HL-60 (cell line): Measurements from ENCODE around the gene ANKRD1.

Experiments used
- DNase-seq, 2 experiments: peaks; one replicate each; pipeline ENCODE4 v3.0.0-alpha.2; 2010 to 2020; ENCODE audit warnings: low read depth in 1 of 2, low spot score in 1 of 2
- H3K27ac ChIP-seq: fragments of 250-450 bp; sonication (Bioruptor Pico); replicated peaks from 2 replicates; pipeline ENCODE4 v1.5.1; 2020; ENCODE audit warnings: mild to moderate bottlenecking, moderate library complexity
- H3K27me3 ChIP-seq: fragments of 250-450 bp; sonication (Bioruptor Pico); 2 replicates; pipeline ENCODE4 v1.5.1; 2021; ENCODE audit warnings: mild to moderate bottlenecking, moderate library complexity; ENCODE audit not compliant: insufficient read depth, poor library complexity, severe bottlenecking
- H3K4me3 ChIP-seq: replicated peaks from 2 replicates; pipeline ENCODE4 v1.5.1; 2011; ENCODE audit warnings: mild to moderate bottlenecking, control low read depth, low read length; ENCODE audit not compliant: insufficient read depth
- GABPA ChIP-seq: IDR thresholded peaks from 2 replicates; pipeline ENCODE4 v1.6.1; 2012; ENCODE audit warnings: low read depth
- POLR2AphosphoS5 ChIP-seq: IDR thresholded peaks from 2 replicates; pipeline ENCODE4 v1.6.1; 2012; ENCODE audit warnings: low read depth
- SPI1 ChIP-seq: IDR thresholded peaks from 2 replicates; pipeline ENCODE4 v1.6.1; 2012; ENCODE audit warnings: low read depth, mild to moderate bottlenecking, borderline replicate concordance
- TF ChIP-seq, protein P1 (sequence below): IDR thresholded peaks from 2 replicates; pipeline ENCODE4 v1.6.1; 2012; ENCODE audit warnings: low read depth; ENCODE audit not compliant: insufficient replicate concordance
- TF ChIP-seq, protein P2 (sequence below): IDR thresholded peaks from one replicate; pipeline ENCODE4 v1.5.1; 2011; ENCODE audit warnings: low read length, control low read depth, inconsistent platforms; ENCODE audit not compliant: insufficient read depth

Gene ANKRD1

DNA sequence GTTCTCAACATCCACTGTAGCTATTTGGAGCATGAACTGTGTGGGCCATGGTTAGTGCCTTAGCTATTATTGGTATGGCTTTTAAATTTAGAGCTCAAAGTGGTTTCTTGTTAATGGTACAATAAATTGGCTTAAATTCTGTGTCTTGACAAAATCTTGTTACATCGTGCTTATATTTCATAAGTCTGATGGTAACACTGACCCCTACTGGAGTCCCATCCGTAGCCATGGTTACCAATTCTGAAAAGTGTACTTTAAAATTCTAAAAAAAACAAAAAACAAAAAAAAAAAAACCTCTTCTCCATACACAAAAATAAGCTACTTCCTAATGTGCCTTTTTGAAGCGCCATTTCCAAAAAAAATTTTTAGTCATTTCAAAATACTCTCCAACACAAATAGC lies 55.5 kb downstream of the ANKRD1 start:
- Histone ChIP-seq H3K27me3 (peaks cover 7% of the 10 kb centered on the region), H3K4me3 (no peak overlapping the region), H3K27ac (no peak overlapping the region)
- no peak for DNase-seq
- TF ChIP-seq, protein P1, sequence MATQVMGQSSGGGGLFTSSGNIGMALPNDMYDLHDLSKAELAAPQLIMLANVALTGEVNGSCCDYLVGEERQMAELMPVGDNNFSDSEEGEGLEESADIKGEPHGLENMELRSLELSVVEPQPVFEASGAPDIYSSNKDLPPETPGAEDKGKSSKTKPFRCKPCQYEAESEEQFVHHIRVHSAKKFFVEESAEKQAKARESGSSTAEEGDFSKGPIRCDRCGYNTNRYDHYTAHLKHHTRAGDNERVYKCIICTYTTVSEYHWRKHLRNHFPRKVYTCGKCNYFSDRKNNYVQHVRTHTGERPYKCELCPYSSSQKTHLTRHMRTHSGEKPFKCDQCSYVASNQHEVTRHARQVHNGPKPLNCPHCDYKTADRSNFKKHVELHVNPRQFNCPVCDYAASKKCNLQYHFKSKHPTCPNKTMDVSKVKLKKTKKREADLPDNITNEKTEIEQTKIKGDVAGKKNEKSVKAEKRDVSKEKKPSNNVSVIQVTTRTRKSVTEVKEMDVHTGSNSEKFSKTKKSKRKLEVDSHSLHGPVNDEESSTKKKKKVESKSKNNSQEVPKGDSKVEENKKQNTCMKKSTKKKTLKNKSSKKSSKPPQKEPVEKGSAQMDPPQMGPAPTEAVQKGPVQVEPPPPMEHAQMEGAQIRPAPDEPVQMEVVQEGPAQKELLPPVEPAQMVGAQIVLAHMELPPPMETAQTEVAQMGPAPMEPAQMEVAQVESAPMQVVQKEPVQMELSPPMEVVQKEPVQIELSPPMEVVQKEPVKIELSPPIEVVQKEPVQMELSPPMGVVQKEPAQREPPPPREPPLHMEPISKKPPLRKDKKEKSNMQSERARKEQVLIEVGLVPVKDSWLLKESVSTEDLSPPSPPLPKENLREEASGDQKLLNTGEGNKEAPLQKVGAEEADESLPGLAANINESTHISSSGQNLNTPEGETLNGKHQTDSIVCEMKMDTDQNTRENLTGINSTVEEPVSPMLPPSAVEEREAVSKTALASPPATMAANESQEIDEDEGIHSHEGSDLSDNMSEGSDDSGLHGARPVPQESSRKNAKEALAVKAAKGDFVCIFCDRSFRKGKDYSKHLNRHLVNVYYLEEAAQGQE = no peak
- TF ChIP-seq POLR2AphosphoS5 (no peak), GABPA (no peak), SPI1 (no peak)
- TF ChIP-seq, protein P2, sequence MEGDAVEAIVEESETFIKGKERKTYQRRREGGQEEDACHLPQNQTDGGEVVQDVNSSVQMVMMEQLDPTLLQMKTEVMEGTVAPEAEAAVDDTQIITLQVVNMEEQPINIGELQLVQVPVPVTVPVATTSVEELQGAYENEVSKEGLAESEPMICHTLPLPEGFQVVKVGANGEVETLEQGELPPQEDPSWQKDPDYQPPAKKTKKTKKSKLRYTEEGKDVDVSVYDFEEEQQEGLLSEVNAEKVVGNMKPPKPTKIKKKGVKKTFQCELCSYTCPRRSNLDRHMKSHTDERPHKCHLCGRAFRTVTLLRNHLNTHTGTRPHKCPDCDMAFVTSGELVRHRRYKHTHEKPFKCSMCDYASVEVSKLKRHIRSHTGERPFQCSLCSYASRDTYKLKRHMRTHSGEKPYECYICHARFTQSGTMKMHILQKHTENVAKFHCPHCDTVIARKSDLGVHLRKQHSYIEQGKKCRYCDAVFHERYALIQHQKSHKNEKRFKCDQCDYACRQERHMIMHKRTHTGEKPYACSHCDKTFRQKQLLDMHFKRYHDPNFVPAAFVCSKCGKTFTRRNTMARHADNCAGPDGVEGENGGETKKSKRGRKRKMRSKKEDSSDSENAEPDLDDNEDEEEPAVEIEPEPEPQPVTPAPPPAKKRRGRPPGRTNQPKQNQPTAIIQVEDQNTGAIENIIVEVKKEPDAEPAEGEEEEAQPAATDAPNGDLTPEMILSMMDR = no peak

DNA sequence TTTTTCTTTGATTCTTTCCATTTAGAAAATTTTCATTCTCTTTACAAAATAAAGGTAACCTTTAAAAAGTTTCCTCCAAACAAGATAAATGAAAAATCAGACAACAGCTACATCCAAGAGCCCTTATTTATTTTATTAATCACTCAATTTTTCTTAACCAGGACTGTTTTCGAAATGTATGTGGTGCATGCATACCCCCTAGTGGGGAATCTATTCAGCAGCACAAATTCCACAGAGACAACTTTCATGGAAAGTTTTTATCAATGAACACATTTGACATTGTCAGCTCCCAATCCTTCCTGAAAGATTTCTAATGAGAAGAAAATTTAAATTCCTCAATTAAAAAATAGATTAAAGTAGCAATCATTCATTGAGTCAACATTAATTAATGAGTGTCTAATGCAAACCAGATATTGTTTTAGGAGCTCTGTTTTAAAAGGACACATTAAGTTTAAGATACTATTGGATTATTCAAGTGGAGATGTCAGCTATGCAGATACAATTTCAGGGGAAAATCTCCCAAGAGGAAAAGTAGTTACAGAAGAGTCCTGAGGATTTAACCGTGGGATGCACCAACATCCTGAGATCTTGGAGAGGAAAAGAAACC lies 57.9 kb downstream of the ANKRD1 start:
- Histone ChIP-seq H3K27ac (no peak overlapping the region), H3K27me3 (peaks cover 20% of the 10 kb centered on the region), H3K4me3 (no peak overlapping the region)
- DNase-seq = peak in 1 of 2 experiments; percentile 24
- TF ChIP-seq, protein P1 = no peak
- TF ChIP-seq GABPA = no peak
- TF ChIP-seq, protein P2 = peak; percentile 23
